Neural progenitor cell (in vitro differentiated cells): ENCODE measurements around the gene RCAN1. TPM values are rescaled to one million over a fixed set of nuclear protein-coding genes. Genes with fewer than 3 reads are reported as not detected.

Experiments
- DNase-seq: peaks from one replicate; pipeline ENCODE4 v3.0.0-alpha.2; 2016; ENCODE audit warnings: low spot score
- H2AFZ ChIP-seq: fragments of 200-600 bp; sonication (generic); replicated peaks from 2 replicates; pipeline ENCODE4 v1.6.1; 2016; ENCODE audit warnings: antibody characterized with exemption
- H3F3A ChIP-seq: fragments of 200-600 bp; sonication (generic); 2 replicates; pipeline ENCODE4 v1.6.1; 2016; ENCODE audit warnings: antibody characterized with exemption, low read depth
- H3K27ac ChIP-seq: fragments of 200-600 bp; sonication (generic); 2 replicates; pipeline ENCODE4 v1.5.1; 2016; ENCODE audit warnings: mild to moderate bottlenecking
- H3K27me3 ChIP-seq: fragments of 200-600 bp; sonication (generic); 2 replicates; pipeline ENCODE4 v1.6.1; 2016; ENCODE audit warnings: mild to moderate bottlenecking, moderate library complexity
- H3K36me3 ChIP-seq: fragments of 200-600 bp; sonication (generic); 2 replicates; pipeline ENCODE4 v1.5.1; 2016
- H3K4me1 ChIP-seq: fragments of 200-600 bp; sonication (generic); 2 replicates; pipeline ENCODE4 v1.6.1; 2016; ENCODE audit warnings: mixed run types
- H3K4me2 ChIP-seq: fragments of 200-600 bp; sonication (generic); 2 replicates; pipeline ENCODE4 v1.6.1; 2016
- H3K4me3 ChIP-seq: fragments of 200-600 bp; sonication (generic); 2 replicates; pipeline ENCODE4 v1.5.1; 2016
- H3K79me2 ChIP-seq: fragments of 200-600 bp; sonication (generic); 2 replicates; pipeline ENCODE4 v1.6.1; 2016; ENCODE audit warnings: low read depth
- H3K9ac ChIP-seq: fragments of 200-600 bp; sonication (generic); 2 replicates; pipeline ENCODE4 v1.6.1; 2016
- H3K9me3 ChIP-seq: fragments of 200-600 bp; sonication (generic); 2 replicates; pipeline ENCODE4 v1.5.1; 2016; ENCODE audit warnings: low read depth
- H4K20me1 ChIP-seq: fragments of 200-600 bp; sonication (generic); 2 replicates; pipeline ENCODE4 v1.6.1; 2016; ENCODE audit warnings: low read depth
- H3K27ac Mint-ChIP-seq: 3 replicates; pipeline ENCODE4 v1.8.0; 2021; ENCODE audit warnings: mixed read lengths
- H3K27me3 Mint-ChIP-seq: 2 replicates; pipeline ENCODE4 v1.8.0; 2022; ENCODE audit warnings: low read depth, mild to moderate bottlenecking, inconsistent platforms, moderate library complexity, mixed read lengths; ENCODE audit not compliant: insufficient read depth
- H3K36me3 Mint-ChIP-seq: 3 replicates; pipeline ENCODE4 v1.8.0; 2021; ENCODE audit warnings: mixed read lengths
- H3K4me1 Mint-ChIP-seq: 3 replicates; pipeline ENCODE4 v1.8.0; 2021; ENCODE audit warnings: mixed read lengths
- H3K4me3 Mint-ChIP-seq: 3 replicates; pipeline ENCODE4 v1.8.0; 2021; ENCODE audit warnings: mild to moderate bottlenecking, moderate library complexity, mixed read lengths
- H3K9me3 Mint-ChIP-seq: 3 replicates; pipeline ENCODE4 v1.8.0; 2020; ENCODE audit warnings: mixed read lengths
- CTCF ChIP-seq: fragments of 200-600 bp; sonication (generic); IDR thresholded peaks from 2 replicates; pipeline ENCODE4 v1.5.1; 2017; ENCODE audit warnings: antibody characterized with exemption, mild to moderate bottlenecking
- EZH2 ChIP-seq: fragments of 200-600 bp; sonication (generic); IDR thresholded peaks from 2 replicates; pipeline ENCODE4 v1.6.1; 2017; ENCODE audit warnings: antibody characterized with exemption, mild to moderate bottlenecking, moderate library complexity
- EZH2phosphoT487 ChIP-seq: fragments of 200-600 bp; sonication (generic); IDR thresholded peaks from 2 replicates; pipeline ENCODE4 v1.6.1; 2017; ENCODE audit warnings: antibody characterized with exemption
- total RNA-seq: library from RNA; depleted of rRNA; stranded (reverse); fragments of >200 nt; gene quantifications from 2 replicates; pipeline ENCODE4 v1.2.3, GENCODE V29; 2015; ENCODE audit warnings: low replicate concordance

The RCAN1 gene
- total RNA-seq, 1 donor from 2014 or later = 6.9 TPM

GRCh38 chr21:34517491-34518245 lies 97.2 kb downstream of the RCAN1 start:
- Histone ChIP-seq H3K36me3 (no peaks in the 10 kb centered on the region), H4K20me1 (no peaks in the 10 kb centered on the region), H3K4me2 (no peak overlapping the region), H3K9ac (no peak overlapping the region), H3F3A (no peaks in the 10 kb centered on the region), H3K27me3 (no peaks in the 10 kb centered on the region), H3K79me2 (no peaks in the 10 kb centered on the region), H3K4me1 (peaks cover 23% of the 10 kb centered on the region), H3K9me3 (no peaks in the 10 kb centered on the region), H3K27ac (no peak overlapping the region), H3K4me3 (no peak overlapping the region), H2AFZ (peak overlapping the region; percentile 28)
- Mint-ChIP-seq H3K27ac (no peak overlapping the region), H3K4me1 (peaks cover 17% of the 10 kb centered on the region), H3K4me3 (no peak overlapping the region), H3K36me3 (peaks cover 6% of the 10 kb centered on the region), H3K9me3 (peaks cover 3% of the 10 kb centered on the region), H3K27me3 (no peaks in the 10 kb centered on the region)
- DNase-seq = peak; percentile 35
- peak; percentile 41 for TF ChIP-seq CTCF
- no peak for TF ChIP-seq EZH2

- H3K27me3 ChIP-seq = no peaks in the 10 kb centered on the region
- H3K27ac ChIP-seq = no peak overlapping the region
- no peak overlapping the region for H3K4me3 ChIP-seq
- no peaks in the 10 kb centered on the region for H3K79me2 ChIP-seq
- H3K4me2 ChIP-seq = no peak overlapping the region
- H3K9ac ChIP-seq = no peak overlapping the region
- no peak for DNase-seq
- no peaks in the 10 kb centered on the region for H4K20me1 ChIP-seq
- H3K4me1 ChIP-seq = peaks cover 23% of the 10 kb centered on the region
- no peaks in the 10 kb centered on the region for H3F3A ChIP-seq
- H2AFZ ChIP-seq = peak overlapping the region; percentile 28
- TF ChIP-seq EZH2 (no peak), CTCF (no peak), EZH2phosphoT487 (no peak)
- H3K27ac Mint-ChIP-seq = no peak overlapping the region
- peaks cover 3% of the 10 kb centered on the region for H3K9me3 Mint-ChIP-seq
- H3K36me3 ChIP-seq = no peaks in the 10 kb centered on the region
- peaks cover 6% of the 10 kb centered on the region for H3K36me3 Mint-ChIP-seq
- H3K4me3 Mint-ChIP-seq = no peak overlapping the region
- no peaks in the 10 kb centered on the region for H3K27me3 Mint-ChIP-seq
- no peaks in the 10 kb centered on the region for H3K9me3 ChIP-seq
- peaks cover 12% of the 10 kb centered on the region for H3K4me1 Mint-ChIP-seq
Measured at GRCh38 chr21:34517039-34517438, 97.9 kb downstream of the RCAN1 start.

DNA sequence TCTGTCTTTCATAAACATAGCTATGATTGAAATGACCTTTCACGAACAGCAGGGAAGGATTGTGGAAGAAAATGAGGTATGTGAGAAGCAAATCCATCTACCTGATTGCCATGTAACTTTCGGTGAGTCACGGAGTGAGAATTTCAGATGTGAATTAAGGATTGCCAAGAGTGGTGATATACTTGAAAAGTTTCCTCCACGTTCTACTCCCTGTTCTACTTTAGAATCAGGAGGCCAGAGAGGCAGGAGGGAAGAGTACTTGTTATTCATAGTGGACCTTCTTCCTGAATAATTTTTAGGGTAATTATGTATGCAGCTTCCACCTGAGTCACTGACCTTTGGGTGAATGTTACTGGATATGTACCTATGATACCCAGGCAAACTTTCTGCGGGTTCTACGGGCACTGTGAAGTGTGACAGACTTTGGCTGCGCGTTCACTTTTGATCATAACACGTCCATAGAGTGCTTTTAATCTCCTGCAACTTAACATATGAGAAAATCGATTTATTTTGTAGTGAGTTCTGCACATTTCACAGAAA lies 100.3 kb downstream of the RCAN1 start:
- TF ChIP-seq CTCF = no peak
- TF ChIP-seq EZH2 = no peak
- TF ChIP-seq EZH2phosphoT487 = no peak
- Mint-ChIP-seq H3K27me3 (no peaks in the 10 kb centered on the region), H3K4me1 (no peaks in the 10 kb centered on the region), H3K4me3 (no peak overlapping the region), H3K36me3 (peaks cover 6% of the 10 kb centered on the region), H3K27ac (no peak overlapping the region), H3K9me3 (peaks cover 1% of the 10 kb centered on the region)
- H3K9ac ChIP-seq = no peak overlapping the region
- H3K27ac ChIP-seq = no peak overlapping the region
- H3F3A ChIP-seq = no peaks in the 10 kb centered on the region
- H3K4me2 ChIP-seq = no peak overlapping the region
- peaks cover 16% of the 10 kb centered on the region for H3K4me1 ChIP-seq
- no peaks in the 10 kb centered on the region for H3K27me3 ChIP-seq
- H3K9me3 ChIP-seq = no peaks in the 10 kb centered on the region
- DNase-seq = no peak
- H2AFZ ChIP-seq = no peak overlapping the region
- H3K4me3 ChIP-seq = no peak overlapping the region
- no peaks in the 10 kb centered on the region for H4K20me1 ChIP-seq
- H3K79me2 ChIP-seq = no peaks in the 10 kb centered on the region
- H3K36me3 ChIP-seq = no peaks in the 10 kb centered on the region
